ENCODE measurements around the gene KCNE3.

KCNE3 gene

DNA sequence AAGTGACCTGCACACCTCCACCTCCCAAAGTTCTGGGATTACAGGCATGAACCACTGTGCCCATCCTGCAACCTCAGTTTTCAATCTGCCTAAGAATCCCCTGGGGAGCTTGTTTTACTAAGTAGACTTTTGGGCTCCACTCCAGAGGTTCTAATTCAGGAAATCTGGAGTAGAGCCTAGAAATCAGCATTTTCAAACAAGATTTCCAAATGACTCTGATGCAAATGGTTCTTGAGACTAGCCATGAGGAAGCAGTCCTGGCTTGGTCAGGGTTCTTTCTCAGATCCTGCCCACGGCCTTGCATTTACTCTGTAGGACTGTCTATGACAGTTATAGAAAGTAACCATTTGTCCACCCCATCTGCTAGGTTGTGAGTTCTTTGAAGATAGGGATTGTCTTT lies 1.6 kb upstream of the KCNE3 start:
- Histone ChIP-seq H3K27ac (ENCODE audit: low read length) (no peak overlapping the region), H2AFZ (ENCODE audit: low read depth, low read length) (no peak overlapping the region), H3K9ac (ENCODE audit: low read depth, low read length) (no peak overlapping the region), H3K27me3 (ENCODE audit: insufficient read depth, low read length, poor library complexity) (peaks cover 7% of the 10 kb centered on the region), H3K9me3 (ENCODE audit: insufficient read depth, low read length, severe bottlenecking) (no peaks in the 10 kb centered on the region), H3K4me1 (ENCODE audit: insufficient read depth, low read length) (no peaks in the 10 kb centered on the region), H3K36me3 (ENCODE audit: insufficient read depth, low read length) (no peaks in the 10 kb centered on the region), H3K4me2 (ENCODE audit: insufficient read depth, low read length) (no peak overlapping the region), H3K79me2 (ENCODE audit: insufficient read depth, low read length) (no peaks in the 10 kb centered on the region), H4K20me1 (ENCODE audit: insufficient read depth, low read length) (no peaks in the 10 kb centered on the region; the same call in 1 of the 2 replicates), H3K4me3 (ENCODE audit: low read depth in 1 of 2, low read length in 2 of 2) (no peak overlapping the region)
- ATAC-seq (ENCODE audit: insufficient read depth, low read depth) (no peak), DNase-seq (no peak)
- TF ChIP-seq, protein P1, sequence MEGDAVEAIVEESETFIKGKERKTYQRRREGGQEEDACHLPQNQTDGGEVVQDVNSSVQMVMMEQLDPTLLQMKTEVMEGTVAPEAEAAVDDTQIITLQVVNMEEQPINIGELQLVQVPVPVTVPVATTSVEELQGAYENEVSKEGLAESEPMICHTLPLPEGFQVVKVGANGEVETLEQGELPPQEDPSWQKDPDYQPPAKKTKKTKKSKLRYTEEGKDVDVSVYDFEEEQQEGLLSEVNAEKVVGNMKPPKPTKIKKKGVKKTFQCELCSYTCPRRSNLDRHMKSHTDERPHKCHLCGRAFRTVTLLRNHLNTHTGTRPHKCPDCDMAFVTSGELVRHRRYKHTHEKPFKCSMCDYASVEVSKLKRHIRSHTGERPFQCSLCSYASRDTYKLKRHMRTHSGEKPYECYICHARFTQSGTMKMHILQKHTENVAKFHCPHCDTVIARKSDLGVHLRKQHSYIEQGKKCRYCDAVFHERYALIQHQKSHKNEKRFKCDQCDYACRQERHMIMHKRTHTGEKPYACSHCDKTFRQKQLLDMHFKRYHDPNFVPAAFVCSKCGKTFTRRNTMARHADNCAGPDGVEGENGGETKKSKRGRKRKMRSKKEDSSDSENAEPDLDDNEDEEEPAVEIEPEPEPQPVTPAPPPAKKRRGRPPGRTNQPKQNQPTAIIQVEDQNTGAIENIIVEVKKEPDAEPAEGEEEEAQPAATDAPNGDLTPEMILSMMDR (IDR thresholded peaks at IDR 0.05; ENCODE audit: borderline replicate concordance, extremely low read depth, low read length, poor library complexity, severe bottlenecking), result no peak
- TF ChIP-seq EZH2 (IDR thresholded peaks at IDR 0.05; ENCODE audit: borderline replicate concordance, low read depth, low read length, severe bottlenecking), result no peak

DNA sequence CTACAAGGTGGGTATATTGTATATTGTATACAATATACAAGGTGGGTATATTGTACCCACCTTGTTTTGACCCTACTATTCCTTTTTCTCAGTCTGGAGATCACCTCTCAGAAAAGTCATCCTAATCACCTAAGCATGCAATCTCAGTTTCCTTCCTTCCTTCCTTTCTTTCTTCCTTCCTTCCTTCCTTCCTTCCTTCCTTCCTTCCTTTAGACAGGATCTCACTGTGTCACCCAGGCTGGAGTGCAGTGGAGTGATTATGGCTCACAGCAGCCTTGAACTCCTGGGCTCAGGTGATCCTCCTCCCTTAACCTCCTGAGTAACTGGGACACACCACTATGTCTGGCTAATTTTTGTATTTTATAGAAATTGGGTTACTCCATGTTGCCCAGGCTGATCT lies 1.2 kb upstream of the KCNE3 start:
- no peak overlapping the region for H3K4me3 ChIP-seq (ENCODE audit: low read depth in 1 of 2, low read length in 2 of 2)
- no peak overlapping the region for H3K27ac ChIP-seq (ENCODE audit: low read length)
- H3K9me3 ChIP-seq (ENCODE audit: insufficient read depth, low read length, severe bottlenecking), result no peaks in the 10 kb centered on the region
- H3K27me3 ChIP-seq (ENCODE audit: insufficient read depth, low read length, poor library complexity), result peaks cover 7% of the 10 kb centered on the region
- H3K79me2 ChIP-seq (ENCODE audit: insufficient read depth, low read length), result no peaks in the 10 kb centered on the region
- H2AFZ ChIP-seq (ENCODE audit: low read depth, low read length), result no peak overlapping the region
- H3K4me2 ChIP-seq (ENCODE audit: insufficient read depth, low read length), result no peak overlapping the region
- TF ChIP-seq EZH2 (IDR thresholded peaks at IDR 0.05; ENCODE audit: borderline replicate concordance, low read depth, low read length, severe bottlenecking), result no peak
- TF ChIP-seq, protein P1 (IDR thresholded peaks at IDR 0.05; ENCODE audit: borderline replicate concordance, extremely low read depth, low read length, poor library complexity, severe bottlenecking), result no peak
- no peak overlapping the region for H3K9ac ChIP-seq (ENCODE audit: low read depth, low read length)
- no peaks in the 10 kb centered on the region for H3K36me3 ChIP-seq (ENCODE audit: insufficient read depth, low read length)
- ATAC-seq (ENCODE audit: insufficient read depth, low read depth), result no peak
- no peaks in the 10 kb centered on the region; the same call in 1 of the 2 replicates for H4K20me1 ChIP-seq (ENCODE audit: insufficient read depth, low read length)
- no peak for DNase-seq
- H3K4me1 ChIP-seq (ENCODE audit: insufficient read depth, low read length), result no peaks in the 10 kb centered on the region

DNA sequence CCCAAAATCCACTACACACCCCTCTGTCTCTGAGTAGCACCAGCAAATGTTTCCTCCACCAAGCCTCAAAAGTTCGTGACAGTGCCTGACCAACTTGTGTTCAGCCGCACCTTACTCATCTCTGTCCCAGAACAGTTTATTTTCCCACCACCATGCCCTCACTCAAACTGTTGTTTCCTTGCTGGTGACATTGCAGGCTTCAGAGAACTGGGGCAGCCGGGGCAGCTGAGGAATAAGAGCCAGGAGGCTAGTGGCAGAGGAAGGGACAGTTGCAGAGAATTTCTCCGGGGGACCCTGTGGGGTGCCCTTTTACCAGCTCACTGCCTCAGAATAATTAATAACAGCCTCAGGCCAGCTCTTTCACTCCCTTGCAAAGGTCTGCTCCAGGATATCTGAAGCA lies 709 bp upstream of the KCNE3 start:
- Histone ChIP-seq H3K4me3 (ENCODE audit: low read depth in 1 of 2, low read length in 2 of 2) (no peak overlapping the region), H3K9me3 (ENCODE audit: insufficient read depth, low read length, severe bottlenecking) (no peaks in the 10 kb centered on the region), H4K20me1 (ENCODE audit: insufficient read depth, low read length) (no peaks in the 10 kb centered on the region; the same call in 1 of the 2 replicates), H3K36me3 (ENCODE audit: insufficient read depth, low read length) (no peaks in the 10 kb centered on the region), H2AFZ (ENCODE audit: low read depth, low read length) (no peak overlapping the region), H3K9ac (ENCODE audit: low read depth, low read length) (no peak overlapping the region), H3K27me3 (ENCODE audit: insufficient read depth, low read length, poor library complexity) (peaks cover 7% of the 10 kb centered on the region), H3K27ac (ENCODE audit: low read length) (no peak overlapping the region), H3K4me2 (ENCODE audit: insufficient read depth, low read length) (no peak overlapping the region), H3K4me1 (ENCODE audit: insufficient read depth, low read length) (no peaks in the 10 kb centered on the region), H3K79me2 (ENCODE audit: insufficient read depth, low read length) (no peaks in the 10 kb centered on the region)
- ATAC-seq (ENCODE audit: insufficient read depth, low read depth) (no peak), DNase-seq (no peak)
- TF ChIP-seq EZH2 (IDR thresholded peaks at IDR 0.05; ENCODE audit: borderline replicate concordance, low read depth, low read length, severe bottlenecking), result no peak
- TF ChIP-seq, protein P1 (IDR thresholded peaks at IDR 0.05; ENCODE audit: borderline replicate concordance, extremely low read depth, low read length, poor library complexity, severe bottlenecking), result no peak

DNA sequence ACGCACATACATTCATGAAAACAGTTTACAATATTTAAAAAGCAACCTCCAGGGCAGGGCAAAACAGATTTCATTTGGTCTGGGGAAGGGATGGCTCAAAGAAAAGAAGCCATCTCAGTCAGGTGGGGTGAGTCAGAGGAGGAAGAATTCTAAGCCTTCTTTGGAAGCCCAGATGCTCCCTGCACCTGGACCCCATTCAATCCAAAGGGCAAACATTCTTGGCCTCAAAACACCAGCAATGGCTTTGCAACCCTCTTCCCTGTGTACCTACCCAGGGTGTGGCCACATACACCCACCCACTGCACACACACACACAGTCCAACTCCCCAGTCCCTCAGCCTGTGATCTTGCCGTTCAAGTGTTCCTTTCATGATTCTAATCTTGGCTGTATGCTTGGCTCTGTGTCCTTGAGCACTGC lies 2.0 kb downstream of the KCNE3 start:
- Histone ChIP-seq H4K20me1 (ENCODE audit: insufficient read depth, low read length) (no peaks in the 10 kb centered on the region; the same call in 1 of the 2 replicates), H3K27ac (ENCODE audit: low read length) (no peak overlapping the region), H3K9ac (ENCODE audit: low read depth, low read length) (no peak overlapping the region), H3K4me2 (ENCODE audit: insufficient read depth, low read length) (no peak overlapping the region), H3K36me3 (ENCODE audit: insufficient read depth, low read length) (no peaks in the 10 kb centered on the region), H3K79me2 (ENCODE audit: insufficient read depth, low read length) (no peaks in the 10 kb centered on the region), H3K4me3 (ENCODE audit: low read depth in 1 of 2, low read length in 2 of 2) (no peak overlapping the region), H3K4me1 (ENCODE audit: insufficient read depth, low read length) (no peaks in the 10 kb centered on the region), H2AFZ (ENCODE audit: low read depth, low read length) (no peak overlapping the region), H3K9me3 (ENCODE audit: insufficient read depth, low read length, severe bottlenecking) (no peaks in the 10 kb centered on the region), H3K27me3 (ENCODE audit: insufficient read depth, low read length, poor library complexity) (peaks cover 9% of the 10 kb centered on the region)
- ATAC-seq (ENCODE audit: insufficient read depth, low read depth) (no peak), DNase-seq (no peak)
- no peak for TF ChIP-seq EZH2 (IDR thresholded peaks at IDR 0.05; ENCODE audit: borderline replicate concordance, low read depth, low read length, severe bottlenecking)
- TF ChIP-seq, protein P1 (IDR thresholded peaks at IDR 0.05; ENCODE audit: borderline replicate concordance, extremely low read depth, low read length, poor library complexity, severe bottlenecking), result no peak
